ENCODE results near the gene SRRD. TPM values are rescaled to one million over a fixed set of nuclear protein-coding genes. Genes with fewer than 3 reads are reported as not detected.

The SRRD gene
- total RNA-seq, 1 donor from 2014 or later = 20.1 TPM

DNA sequence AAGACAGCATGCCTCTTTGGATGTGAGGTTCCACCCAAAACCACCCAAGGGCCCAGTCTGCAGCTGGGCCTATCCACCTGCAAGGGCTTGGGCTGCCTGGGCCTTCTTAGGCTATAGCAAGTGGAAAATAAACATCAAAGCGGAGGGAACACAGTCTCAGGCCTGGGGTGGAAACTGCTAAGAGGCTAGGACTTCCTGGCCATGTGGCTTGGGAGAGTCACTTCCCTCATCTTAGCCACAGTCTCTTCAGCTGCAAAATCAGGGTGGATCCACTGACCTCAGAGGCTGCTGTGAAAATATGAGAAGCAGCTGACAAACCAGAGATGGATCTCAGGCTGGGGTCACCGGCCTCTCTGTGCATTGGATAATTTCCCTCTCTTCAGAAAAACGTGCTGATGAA, 59.2 kb downstream of the SRRD start:
- no peak for DNase-seq
- TF ChIP-seq, protein P1, sequence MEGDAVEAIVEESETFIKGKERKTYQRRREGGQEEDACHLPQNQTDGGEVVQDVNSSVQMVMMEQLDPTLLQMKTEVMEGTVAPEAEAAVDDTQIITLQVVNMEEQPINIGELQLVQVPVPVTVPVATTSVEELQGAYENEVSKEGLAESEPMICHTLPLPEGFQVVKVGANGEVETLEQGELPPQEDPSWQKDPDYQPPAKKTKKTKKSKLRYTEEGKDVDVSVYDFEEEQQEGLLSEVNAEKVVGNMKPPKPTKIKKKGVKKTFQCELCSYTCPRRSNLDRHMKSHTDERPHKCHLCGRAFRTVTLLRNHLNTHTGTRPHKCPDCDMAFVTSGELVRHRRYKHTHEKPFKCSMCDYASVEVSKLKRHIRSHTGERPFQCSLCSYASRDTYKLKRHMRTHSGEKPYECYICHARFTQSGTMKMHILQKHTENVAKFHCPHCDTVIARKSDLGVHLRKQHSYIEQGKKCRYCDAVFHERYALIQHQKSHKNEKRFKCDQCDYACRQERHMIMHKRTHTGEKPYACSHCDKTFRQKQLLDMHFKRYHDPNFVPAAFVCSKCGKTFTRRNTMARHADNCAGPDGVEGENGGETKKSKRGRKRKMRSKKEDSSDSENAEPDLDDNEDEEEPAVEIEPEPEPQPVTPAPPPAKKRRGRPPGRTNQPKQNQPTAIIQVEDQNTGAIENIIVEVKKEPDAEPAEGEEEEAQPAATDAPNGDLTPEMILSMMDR (IDR thresholded peaks at IDR 0.05; ENCODE audit: partially characterized antibody, unreplicated experiment) = no peak
- Mint-ChIP-seq H3K4me1 (ENCODE audit: low read depth, unreplicated experiment) (no peaks in the 10 kb centered on the region), H3K9me3 (ENCODE audit: unreplicated experiment) (no peaks in the 10 kb centered on the region), H3K36me3 (ENCODE audit: unreplicated experiment) (no peaks in the 10 kb centered on the region), H3K27ac (ENCODE audit: unreplicated experiment) (no peak overlapping the region), H3K4me3 (ENCODE audit: unreplicated experiment) (no peak overlapping the region), H3K27me3 (ENCODE audit: unreplicated experiment) (no peaks in the 10 kb centered on the region)

Other genes starting within 250 kb of the SRRD start
- gene ASPHD2, start 54.6 kb upstream of the SRRD start, total RNA-seq (ENCODE audit: unreplicated experiment) = 19.0 TPM
- 55.1 TPM for gene HPS4, start 94 bp upstream of the SRRD start, total RNA-seq (ENCODE audit: unreplicated experiment)
- gene TFIP11, start 28.6 kb downstream of the SRRD start, total RNA-seq (ENCODE audit: unreplicated experiment) = 39.9 TPM
- gene TPST2, start 106.3 kb downstream of the SRRD start, total RNA-seq (ENCODE audit: unreplicated experiment) = 10.6 TPM
- gene CRYBB1, start 134.2 kb downstream of the SRRD start, total RNA-seq (ENCODE audit: unreplicated experiment) = not detected
- gene CRYBA4, start 138.1 kb downstream of the SRRD start, total RNA-seq (ENCODE audit: unreplicated experiment) = not detected
- 1,100 TPM for gene MIAT, start 173.7 kb downstream of the SRRD start, total RNA-seq (ENCODE audit: unreplicated experiment)